ENCODE results near the gene CFAP107. TPM values are rescaled to one million over a fixed set of nuclear protein-coding genes. Genes with fewer than 3 reads are reported as not detected.
"Not testable (repeated sequence)": the region's sequence is repeated elsewhere in the genome, so short reads cannot be mapped to it uniquely, and the experiment has no call there.

CFAP107 gene
- total RNA-seq, 1 experiment from 2014 or later = not detected

GRCh38 chr1:12730156-12730555 lies 15.8 kb upstream of the CFAP107 start:
- TF ChIP-seq POLR2AphosphoS5 (IDR thresholded peaks at IDR 0.05; ENCODE audit: low read depth, low read length) (no peak), SIN3A (IDR thresholded peaks at IDR 0.05; ENCODE audit: borderline replicate concordance, insufficient read depth, low read depth, low read length) (no peak), CTCF (IDR thresholded peaks at IDR 0.05) (no peak), TCF7L2 (IDR thresholded peaks at IDR 0.05; ENCODE audit: low read depth, low read length) (no peak), REST (IDR thresholded peaks at IDR 0.05; ENCODE audit: insufficient read depth in 1 of 2, low read depth in 2 of 2, low read length in 1 of 2) (no peak)
- no peak overlapping the region for H3K27ac ChIP-seq (ENCODE audit: low read length)
- POLR2A ChIA-PET = no interaction called here
- H3K4me3 ChIP-seq (ENCODE audit: low read depth in 2 of 2, low read length in 2 of 2) = no peak overlapping the region
- DNase-seq (ENCODE audit: low read depth, low spot score) (no peak), ATAC-seq (no peak)
- H3K9me3 ChIP-seq (ENCODE audit: control insufficient read depth, insufficient read depth, low read depth, low read length) = no peaks in the 10 kb centered on the region
- no TSS peak for BruUV-seq (replicated peaks)
- in situ Hi-C loops (cut with HindIII; ENCODE audit: low pct_unique_long_range_greater_than_20kb, low sequenced_read_pairs) (no loop called here), intact Hi-C loops (cut with micrococcal nuclease; ENCODE audit: unreplicated experiment) (no loop called here)
- 0 out of 2 replicates have a peak, but pooled peaks cover 3% of the 10 kb centered on the region for H3K27me3 ChIP-seq (ENCODE audit: control insufficient read depth, insufficient read depth, low read length)
- no peaks in the 10 kb centered on the region for H3K4me1 ChIP-seq (ENCODE audit: control insufficient read depth, insufficient read depth, low read length)
- no peaks in the 10 kb centered on the region for H3K36me3 ChIP-seq (ENCODE audit: control insufficient read depth, insufficient read depth, low read length)
- CTCF ChIA-PET = no interaction called here

- CTCF ChIA-PET; ATAC-seq; H3K36me3 ChIP-seq (ENCODE audit: control insufficient read depth, insufficient read depth, low read length); H3K4me3 ChIP-seq (ENCODE audit: low read depth in 2 of 2, low read length in 2 of 2); in situ Hi-C loops (cut with HindIII; ENCODE audit: low pct_unique_long_range_greater_than_20kb, low sequenced_read_pairs); H3K4me1 ChIP-seq (ENCODE audit: control insufficient read depth, insufficient read depth, low read length); intact Hi-C loops (cut with micrococcal nuclease; ENCODE audit: unreplicated experiment); H3K9me3 ChIP-seq (ENCODE audit: control insufficient read depth, insufficient read depth, low read depth, low read length); H3K27ac ChIP-seq (ENCODE audit: low read length); H3K27me3 ChIP-seq (ENCODE audit: control insufficient read depth, insufficient read depth, low read length); POLR2A ChIA-PET; DNase-seq (ENCODE audit: low read depth, low spot score); BruUV-seq (replicated peaks): not testable (repeated sequence)
Observed at GRCh38 chr1:12731084-12731483, 14.9 kb upstream of the CFAP107 start.

- H3K36me3 ChIP-seq (ENCODE audit: control insufficient read depth, insufficient read depth, low read length) = no peaks in the 10 kb centered on the region
- DNase-seq (ENCODE audit: low read depth, low spot score) (no peak), ATAC-seq (no peak)
- H3K4me1 ChIP-seq (ENCODE audit: control insufficient read depth, insufficient read depth, low read length) = no peaks in the 10 kb centered on the region
- POLR2A ChIA-PET = no interaction called here
- BruUV-seq (replicated peaks) = no TSS peak
- peaks cover 13% of the 10 kb centered on the region for H3K27me3 ChIP-seq (ENCODE audit: control insufficient read depth, insufficient read depth, low read length)
- H3K27ac ChIP-seq (ENCODE audit: low read length) = no peak overlapping the region
- H3K4me3 ChIP-seq (ENCODE audit: low read depth in 2 of 2, low read length in 2 of 2) = no peak overlapping the region
- intact Hi-C loops (cut with micrococcal nuclease; ENCODE audit: unreplicated experiment) (no loop called here), in situ Hi-C loops (cut with HindIII; ENCODE audit: low pct_unique_long_range_greater_than_20kb, low sequenced_read_pairs) (no loop called here)
- H3K9me3 ChIP-seq (ENCODE audit: control insufficient read depth, insufficient read depth, low read depth, low read length) = no peaks in the 10 kb centered on the region; the same call in none of the 2 replicates
- CTCF ChIA-PET = no interaction called here
- TF ChIP-seq POLR2AphosphoS5 (IDR thresholded peaks at IDR 0.05; ENCODE audit: low read depth, low read length) (no peak), SIN3A (IDR thresholded peaks at IDR 0.05; ENCODE audit: borderline replicate concordance, insufficient read depth, low read depth, low read length) (no peak), CTCF (IDR thresholded peaks at IDR 0.05) (no peak), REST (IDR thresholded peaks at IDR 0.05; ENCODE audit: insufficient read depth in 1 of 2, low read depth in 2 of 2, low read length in 1 of 2) (no peak), TCF7L2 (IDR thresholded peaks at IDR 0.05; ENCODE audit: low read depth, low read length) (no peak)
Observed at GRCh38 chr1:12734651-12735050, 11.3 kb upstream of the CFAP107 start.

All from Panc1 (cell line).